DMS53 treated with DMSO at 0.1 percent for 48 hours (cell line): ENCODE measurements around the gene KIAA0930.

ENCODE experiments used
- DNase-seq: peaks from one replicate; lab custom pipeline; 2025; ENCODE audit not compliant: unreplicated experiment; lab: John Stamatoyannopoulos, UW

The KIAA0930 gene

DNA sequence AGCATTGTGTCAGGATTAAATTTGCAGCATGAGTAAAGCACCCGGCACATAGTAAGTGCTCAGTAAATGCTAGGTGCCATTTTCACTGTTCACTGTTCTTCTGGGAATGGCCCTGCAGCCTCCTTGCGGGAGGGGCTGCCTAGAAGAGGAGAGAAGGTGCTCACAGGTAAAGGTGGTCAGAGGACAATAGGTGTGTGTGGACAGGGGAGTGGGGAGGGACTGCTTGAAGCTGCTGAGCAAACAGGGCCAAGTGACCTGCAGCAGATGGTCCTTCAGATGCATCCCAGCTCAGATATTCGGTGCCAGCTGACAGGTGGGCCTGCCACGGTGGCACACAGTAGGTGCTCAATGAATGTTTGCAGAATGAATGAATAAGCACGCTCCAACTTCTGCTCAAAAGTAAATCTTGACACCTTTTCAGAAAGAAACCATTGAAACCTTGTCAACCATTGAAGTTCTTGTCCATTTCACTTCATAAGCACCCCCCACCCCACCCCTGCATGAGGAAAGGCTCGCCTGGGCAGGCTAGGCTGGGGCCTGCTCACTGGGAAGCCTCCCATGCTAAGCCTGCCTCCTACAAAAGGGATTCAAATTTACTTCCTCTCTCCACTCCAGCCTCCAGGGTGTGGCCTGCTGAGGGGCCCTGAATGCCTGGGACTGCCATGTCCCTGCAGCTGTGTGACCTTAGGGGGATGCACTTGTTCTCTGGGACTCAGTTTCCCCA, 1.6 kb downstream of the KIAA0930 start:
- no peak for DNase-seq

DNA sequence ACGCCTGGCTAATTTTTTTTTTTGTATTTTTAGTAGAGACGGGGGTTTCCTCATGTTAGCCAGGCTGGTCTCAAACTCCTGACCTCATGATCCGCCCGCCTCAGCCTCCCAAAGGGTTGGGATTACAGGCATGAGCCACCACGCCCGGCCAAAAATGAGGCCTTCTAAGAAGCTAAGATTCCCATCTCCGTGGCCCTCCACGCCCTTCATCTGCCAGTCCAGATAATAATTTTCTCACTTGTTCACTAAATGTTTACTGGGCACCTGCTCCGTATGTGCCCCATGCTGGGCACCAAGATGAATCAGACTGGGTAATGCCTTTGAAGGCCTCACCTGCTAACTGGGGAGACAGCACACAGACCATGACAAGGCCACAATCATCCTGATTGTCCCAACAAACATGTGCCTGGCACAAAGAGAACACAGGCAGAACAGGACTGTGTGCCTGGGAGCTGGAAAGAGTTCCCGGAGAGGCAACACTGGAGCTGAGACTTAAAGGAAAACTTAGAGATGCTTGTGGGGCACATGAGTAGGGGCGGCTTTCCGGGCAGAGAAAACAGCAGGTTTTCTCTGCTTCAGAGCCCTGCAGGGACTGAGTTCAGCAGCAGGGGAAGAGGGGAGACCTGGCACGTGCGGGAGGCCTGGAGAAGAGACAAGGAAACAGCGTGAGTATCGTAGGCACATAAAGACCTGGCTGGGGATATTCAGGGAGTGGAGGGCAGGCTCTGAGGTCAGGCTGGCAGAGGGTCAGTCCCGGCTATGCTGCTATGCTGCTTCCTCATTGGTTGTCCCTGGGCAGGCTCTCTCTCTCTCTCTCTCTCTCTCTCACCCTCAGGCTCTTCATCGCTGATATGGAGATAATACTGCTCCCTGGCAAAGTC, 2.4 kb downstream of the KIAA0930 start:
- no peak for DNase-seq

DNA sequence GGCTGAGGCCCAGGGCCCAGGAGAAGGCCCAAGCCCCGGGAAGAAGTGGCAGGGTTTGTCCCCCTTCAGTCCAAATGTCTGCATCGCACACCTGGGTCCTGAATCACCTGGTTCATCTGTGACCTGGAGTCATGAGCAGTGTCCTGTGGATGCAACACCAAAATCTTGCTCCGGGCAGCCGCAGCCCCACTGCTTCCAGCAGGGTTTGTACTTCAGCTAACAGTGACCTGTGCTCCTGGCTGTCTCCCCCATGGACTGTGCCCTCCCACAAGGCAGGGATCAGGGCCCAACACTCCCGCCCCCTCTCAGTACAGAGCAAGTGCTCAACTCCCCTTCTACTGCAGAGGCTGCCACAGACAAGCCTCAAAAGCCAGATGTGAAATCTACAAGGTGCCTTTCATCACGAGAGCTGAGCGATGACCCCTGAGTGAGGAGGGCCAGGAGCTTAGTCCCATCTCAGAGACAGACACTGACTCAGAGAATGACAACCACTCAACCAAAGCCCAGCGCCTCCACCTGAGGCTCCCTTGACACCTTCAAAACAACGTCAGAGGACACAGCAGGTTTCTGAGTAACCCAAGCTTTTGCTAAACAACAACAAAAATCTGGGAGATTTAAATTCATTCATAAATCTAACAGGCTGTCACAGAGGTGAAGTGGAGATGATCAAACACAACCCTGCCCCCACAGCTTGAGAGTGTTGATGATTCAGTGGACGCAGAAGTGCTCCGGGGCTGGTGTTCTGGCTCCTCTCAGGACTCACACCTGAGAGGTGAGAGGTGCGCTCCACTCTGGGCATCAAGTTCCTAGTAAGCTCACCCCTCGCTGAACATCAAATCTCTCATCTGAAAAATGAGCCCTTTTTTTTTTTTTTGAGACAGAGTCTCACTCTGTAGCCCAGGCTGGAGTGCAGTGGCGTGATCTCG, 3.4 kb downstream of the KIAA0930 start:
- DNase-seq, result peak; percentile 59

DNA sequence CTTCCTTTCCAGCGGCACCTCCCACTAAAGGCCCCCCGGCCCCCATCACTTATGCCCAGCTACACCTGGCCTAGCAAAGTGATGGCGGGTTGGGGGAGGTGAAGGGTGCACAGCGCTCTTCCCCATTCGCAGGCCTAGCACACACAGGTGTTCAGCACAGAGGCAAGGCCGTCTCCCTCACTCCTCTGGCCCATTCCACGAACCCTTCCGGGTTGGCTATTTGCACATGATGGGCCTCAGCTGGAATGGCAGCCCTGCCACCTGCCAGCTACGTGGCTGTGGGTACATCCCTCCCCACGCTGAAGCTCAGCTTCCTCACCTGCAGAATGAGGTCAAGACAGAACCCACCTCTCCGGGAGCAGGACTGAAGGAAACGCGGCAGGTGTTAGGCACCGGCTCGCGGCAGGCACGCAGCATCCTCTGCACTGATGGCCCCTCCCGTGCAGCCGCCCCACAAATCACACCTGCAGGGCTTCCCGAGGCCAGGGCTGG, 4.8 kb downstream of the KIAA0930 start:
- DNase-seq, result peak; percentile 61

DNA sequence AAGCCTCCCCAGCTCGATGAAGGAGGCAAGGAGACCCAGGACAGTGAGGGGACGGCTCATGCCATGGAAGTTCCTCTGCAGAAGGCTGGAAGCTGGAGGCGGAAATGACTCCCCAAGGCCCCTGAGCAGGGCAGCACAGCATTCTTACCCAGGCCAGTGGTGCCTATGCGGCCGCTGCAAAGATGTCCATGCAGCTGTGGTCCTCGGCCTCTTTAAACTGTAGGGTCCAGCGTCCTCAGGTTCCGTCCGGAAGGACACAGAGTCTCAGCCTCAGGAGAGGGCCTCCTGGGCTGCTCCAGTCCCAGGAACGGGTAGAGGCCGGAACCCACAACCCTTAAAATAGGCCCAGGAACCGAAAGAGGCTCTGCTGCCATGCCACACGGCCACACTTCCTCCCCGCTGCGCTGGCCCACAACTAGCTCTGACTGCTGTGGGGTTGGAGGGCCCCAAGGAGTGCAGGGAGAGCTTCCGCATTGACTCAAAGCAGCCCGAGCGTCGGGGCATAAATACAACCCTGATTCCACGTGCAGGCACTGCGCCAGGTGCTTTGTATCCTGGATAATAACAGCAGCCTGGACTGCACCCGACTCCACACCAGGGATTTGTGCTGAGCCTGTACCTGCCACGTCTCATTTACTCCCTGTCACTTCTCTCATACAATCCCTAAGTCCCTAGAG, 5.5 kb downstream of the KIAA0930 start:
- no peak for DNase-seq

DNA sequence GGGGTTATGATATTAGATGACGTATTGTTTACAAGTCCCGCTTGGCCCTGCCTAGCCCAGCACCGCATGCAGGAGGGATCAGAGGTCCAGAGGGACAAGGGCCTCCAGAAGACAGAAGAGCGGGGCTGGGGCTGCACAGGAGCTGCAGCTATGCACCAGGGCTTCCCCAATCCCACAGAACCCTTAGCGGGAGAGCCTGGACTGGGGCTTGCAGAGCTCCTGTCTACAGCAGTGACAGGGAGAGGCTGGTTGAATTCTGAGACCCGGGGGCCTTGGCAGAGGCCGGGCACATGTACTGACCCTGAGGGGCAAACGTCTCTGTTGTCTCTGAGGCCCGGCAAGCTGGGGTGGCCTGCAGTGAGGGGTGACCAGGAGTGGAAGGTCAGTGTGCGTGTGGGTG, 6.9 kb downstream of the KIAA0930 start:
- no peak for DNase-seq

DNA sequence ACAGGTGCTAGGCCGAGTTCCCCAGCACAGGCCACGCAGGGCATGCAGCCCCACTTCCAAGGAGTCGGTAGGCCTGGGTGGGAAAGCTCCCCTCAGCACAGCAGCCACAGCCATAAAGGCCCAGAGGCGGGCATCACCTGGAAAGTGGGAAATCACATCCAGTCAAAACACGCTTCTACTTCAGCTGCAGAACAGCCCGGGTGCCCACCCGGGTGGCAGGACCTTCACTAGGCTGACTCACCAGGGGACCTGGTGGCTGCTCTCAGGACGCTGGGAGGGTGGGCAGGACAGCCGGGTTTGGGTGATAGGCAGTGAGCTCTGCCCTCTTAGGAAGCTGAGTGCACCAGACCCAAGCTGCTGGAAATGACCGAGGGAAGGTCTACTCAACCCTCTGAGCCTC, 7.3 kb downstream of the KIAA0930 start:
- DNase-seq, result no peak

DNA sequence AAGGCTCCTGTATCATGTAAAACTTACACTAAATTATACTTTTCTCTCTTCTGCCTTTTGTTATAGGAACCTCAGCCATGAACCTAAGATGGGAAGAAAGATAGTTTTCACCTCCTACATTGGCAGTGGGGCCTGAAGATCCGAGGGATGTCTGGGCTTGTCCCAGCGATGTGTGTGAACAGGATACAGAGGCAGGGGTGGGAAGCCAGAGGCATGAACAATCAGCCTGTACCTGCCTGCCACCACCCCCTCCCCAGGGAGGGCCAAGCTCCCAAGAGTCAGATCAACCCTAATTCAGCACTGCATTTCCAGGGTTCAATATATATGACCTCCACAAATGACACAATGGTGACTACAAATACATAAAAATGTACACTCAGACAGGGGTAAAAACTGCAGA, 9.4 kb downstream of the KIAA0930 start:
- no peak for DNase-seq

DNA sequence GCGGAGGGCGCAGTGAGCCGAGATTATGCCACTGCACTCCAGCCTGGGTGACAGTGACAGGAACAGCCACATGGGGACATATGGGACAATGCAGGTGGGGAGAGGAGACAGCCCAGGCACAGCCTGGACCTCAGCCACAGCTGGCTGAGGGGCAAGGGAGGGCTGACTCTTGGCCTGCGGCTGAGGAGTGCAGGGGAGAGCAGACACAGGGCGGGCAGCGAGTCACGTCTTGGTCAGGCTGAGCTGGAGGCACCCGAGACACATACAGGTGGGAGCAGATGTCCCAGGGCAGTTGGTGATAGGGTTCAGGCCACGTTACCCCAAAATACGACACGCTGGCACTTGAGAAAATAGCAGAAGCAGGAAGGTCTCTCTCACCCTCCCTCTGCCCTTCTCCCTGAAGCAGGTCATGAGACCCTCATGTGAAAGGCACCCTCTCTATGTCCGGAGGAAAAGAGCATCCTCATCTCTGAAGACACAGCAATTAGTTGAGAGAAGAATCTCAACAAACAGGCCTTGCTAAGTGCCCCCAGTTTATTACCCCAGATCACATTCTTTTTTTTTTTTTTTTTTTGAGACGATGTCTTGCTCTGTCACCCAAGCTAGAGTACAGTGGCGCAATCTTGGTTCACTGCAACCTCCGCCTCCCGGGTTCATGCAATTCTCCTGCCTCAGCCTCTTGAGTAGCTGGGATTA, 10.5 kb downstream of the KIAA0930 start:
- no peak for DNase-seq

DNA sequence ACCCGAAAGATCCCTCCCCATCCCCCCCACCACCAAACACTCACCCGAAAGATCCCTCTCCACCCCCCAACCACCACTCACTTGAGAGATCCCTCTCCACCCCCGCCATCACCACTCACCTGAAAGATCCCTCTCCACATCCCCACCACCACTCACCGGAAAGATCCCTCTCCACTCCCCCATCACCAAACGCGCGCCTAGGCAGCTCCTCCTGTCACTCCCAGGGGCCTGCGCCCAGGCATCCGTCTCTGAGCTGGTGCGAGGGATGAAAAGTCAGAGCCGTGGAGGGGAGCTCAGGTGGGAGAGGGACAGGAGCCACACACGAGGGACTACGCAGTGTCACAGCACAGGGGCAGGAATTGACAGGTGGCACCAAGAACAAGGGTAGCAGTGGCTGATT, 11.5 kb downstream of the KIAA0930 start:
- DNase-seq, result no peak

DNA sequence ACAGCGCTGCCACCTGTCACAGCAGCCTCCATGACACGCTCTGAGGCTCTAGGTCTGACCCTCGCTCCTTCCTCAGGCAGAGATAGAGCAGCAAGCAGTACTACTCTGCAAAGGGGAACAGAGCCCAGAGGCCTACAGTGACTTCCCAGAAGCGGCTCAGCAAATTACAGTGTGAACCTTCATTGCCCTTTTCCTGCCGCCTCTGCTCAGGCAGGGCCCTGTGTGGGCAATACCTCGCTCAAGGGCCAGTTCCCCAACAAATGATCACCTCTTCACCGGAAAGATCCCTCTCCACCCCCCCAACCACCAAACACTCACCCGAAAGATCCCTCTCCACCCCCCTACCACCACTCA, 12.3 kb downstream of the KIAA0930 start:
- DNase-seq, result no peak

DNA sequence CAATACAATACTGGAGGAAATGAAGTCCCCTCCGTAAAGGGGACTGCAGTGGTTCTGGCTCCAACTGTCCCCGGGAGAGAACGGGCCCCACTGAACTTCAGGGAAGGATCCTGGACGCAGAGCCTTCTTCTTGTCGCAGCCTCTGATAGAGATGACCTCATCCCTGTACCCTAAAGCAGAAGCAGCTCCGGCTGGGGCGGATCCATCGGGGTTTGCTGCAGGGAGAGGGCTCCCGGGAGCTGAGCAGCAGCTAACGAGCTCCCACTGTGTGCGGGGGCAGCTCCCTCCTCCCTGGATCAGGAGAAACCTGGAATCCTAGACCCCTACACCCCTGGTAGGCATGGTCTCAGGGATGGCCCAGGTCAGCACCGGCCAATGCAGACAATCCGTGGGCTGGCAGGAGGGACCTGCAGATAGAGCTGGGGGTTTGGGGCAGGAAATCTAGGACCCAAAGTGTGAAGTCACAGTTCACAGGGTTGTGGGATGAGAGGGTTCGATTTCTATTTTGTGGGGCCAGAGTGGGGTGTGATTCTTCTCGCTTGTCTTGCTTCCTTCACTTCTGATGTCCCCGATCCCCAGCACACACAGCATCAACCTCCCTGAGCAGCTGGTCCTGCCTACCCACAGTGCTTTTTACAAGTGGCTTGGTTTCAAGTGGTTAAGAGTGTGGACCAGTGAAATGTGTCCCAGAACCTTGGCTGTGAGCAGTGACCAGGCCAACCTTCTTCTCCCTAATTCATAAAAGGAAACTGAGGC, 12.9 kb downstream of the KIAA0930 start:
- no peak for DNase-seq

DNA sequence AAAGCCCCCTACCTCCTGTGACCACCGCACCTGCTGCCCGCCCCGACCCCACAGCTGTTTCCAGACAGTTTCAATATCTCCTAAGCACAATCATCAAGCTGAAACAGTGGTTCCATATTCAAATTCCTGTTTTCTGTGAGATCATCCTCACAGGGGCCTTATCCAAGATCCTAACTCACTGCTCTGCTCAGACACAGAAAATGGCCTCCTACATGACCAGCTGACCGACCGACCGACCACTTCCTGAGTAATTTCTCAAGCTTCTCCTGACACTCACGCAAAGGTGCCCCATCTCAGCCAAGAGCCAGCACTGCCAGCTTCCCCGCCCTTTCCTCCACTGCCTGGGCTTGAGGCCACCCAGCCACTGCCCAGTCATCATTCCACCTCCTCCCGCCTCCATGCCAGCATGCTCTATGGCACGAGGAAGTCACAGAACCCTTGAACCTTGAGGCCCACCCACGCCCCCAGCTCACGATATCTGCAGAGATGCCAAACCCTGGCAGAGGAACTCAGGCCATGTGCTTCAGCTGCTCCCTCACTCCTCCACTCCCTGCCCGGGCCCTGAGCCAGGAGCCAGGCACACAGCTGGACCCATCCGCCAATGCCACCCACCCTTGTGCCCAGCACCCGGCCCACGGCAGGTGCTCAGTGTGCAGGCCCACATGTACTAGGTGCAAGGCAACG, 14.0 kb downstream of the KIAA0930 start:
- no peak for DNase-seq

DNA sequence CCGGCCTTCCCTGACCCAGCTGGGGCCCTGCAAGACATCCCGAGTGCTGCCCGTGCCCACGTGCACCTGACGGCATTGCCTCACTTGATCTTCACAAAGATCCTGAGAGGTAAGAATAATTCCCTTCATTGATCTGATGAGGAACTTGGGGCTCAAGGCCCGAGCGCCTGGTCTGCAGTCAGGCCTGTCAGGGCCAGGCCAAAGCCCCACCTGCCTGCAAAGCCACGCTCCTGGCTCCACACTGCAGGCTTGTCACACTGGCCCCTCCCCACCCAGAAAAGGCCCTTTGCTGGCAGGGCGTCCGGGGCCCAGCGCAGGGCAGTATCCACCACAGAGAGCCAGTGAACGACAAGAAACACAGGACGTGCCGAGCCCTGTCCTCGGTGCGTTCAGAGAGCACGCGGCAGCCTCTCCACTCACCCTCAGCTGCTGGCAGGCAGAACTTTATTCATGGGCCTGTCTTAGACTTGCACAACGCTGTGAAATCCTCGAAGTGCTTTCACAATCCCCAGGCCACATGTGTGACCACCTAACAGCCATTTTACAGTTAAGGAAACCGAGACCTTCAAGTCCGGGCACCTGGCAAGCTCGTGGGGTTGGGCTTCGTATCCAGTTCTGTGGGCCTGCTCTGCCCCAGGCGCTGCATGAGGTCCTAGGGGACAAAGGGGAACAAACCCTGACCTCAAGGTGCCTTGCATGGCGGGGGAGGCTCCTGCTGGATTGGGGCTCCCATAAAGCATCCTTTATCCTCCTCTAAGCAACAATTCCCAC, 14.8 kb downstream of the KIAA0930 start:
- no peak for DNase-seq

DNA sequence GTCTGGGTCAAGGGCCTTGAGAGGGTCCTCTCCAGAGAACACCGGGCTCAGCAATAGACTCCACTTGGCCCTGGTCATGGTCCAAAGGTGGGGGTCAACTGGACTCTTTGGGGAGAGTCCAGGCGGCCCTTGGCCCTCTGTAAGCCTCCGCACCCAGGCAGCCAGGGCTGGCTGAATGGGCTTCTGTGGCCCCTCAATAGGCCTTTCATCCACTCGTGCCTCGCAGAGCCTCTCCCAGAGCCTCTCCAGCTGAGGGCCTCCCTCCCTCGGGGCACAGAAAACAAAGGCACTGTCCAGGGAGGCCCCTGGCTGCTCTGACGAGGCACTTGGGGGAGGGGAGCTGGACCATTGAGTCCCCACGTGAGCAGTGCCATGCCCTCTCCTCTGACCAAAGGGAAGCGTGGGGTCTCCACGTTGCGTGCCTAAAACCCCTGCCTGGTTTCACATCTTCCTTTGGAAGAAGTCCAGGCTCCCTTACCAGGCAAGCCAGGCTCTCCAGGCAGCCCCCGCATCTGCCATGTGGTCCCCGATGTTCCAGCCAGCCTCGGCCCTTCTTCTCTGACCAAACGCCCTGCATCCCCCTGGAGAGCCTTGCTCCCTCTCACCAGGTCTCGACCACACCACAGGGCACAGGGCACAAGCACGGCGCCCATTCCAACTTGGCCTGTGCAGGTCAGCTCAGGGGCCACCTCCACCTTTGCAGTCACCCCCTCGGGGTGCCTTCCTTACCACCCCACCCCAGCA, 15.5 kb downstream of the KIAA0930 start:
- DNase-seq, result no peak

DNA sequence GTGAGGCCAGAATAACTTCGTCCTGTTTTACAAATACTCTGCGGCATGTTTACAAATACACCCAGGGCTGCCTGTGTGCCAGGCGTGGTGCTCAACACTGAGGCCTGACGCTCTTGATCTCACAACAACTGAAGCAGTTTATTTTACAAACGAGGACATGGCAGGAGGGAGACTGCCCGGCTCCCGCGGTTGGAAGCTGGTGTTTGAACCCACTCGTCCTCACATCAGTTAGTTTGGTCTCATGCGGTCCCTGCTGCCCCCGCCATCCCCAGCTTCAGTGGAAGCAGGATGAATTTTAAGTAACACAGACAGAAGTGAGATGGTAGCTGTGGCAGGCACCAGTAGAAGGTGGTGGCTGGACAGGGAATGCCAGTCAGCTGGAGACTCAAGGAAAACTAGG, 16.4 kb downstream of the KIAA0930 start:
- DNase-seq, result no peak
